Measurements from ENCODE around the gene ELF1. TPM values are rescaled to one million over a fixed set of nuclear protein-coding genes. Genes with fewer than 3 reads are reported as not detected.

The ELF1 gene
- polyA plus RNA-seq, 1 of the 3 experiments (the other 2 are of a cell fraction) = 11.1 TPM

- Histone ChIP-seq H4K20me1 (ENCODE audit: insufficient read depth) (peaks cover 19% of the 10 kb centered on the region), H2AFZ (ENCODE audit: low read depth) (no peak overlapping the region), H3F3A (replicated peaks; ENCODE audit: insufficient read depth) (no peaks in the 10 kb centered on the region), H3K4me1 (ENCODE audit: control insufficient read depth in 1 of 2, insufficient read depth in 2 of 2, low read depth in 1 of 2, low read length in 1 of 2) (no peaks in the 10 kb centered on the region; a peak in 1 of 4 replicates), H3K79me2 (ENCODE audit: insufficient read depth) (peaks cover 47% of the 10 kb centered on the region), H3K4me2 (no peak overlapping the region), H3K27ac (ENCODE audit: low read depth in 2 of 2, low read length in 1 of 2) (no peak overlapping the region), H3K9ac (no peak overlapping the region), H3K4me3 (ENCODE audit: low read depth in 2 of 2, low read length in 1 of 2) (no peak overlapping the region), H3K36me3 (replicated peaks in 1 of 2; ENCODE audit: control insufficient read depth in 1 of 2, insufficient read depth in 2 of 2, low read length in 1 of 2) (no peaks in the 10 kb centered on the region), H3K9me3 (no peaks in the 10 kb centered on the region), H3K27me3 (ENCODE audit: insufficient read depth) (no peaks in the 10 kb centered on the region), H3K9me2 (no peaks in the 10 kb centered on the region)
- WGBS (ENCODE audit: low lambda C conversion rate) = 90% methylated on average over 3 of the region's 3 CpGs
- ChIA-PET POLR2A (no interaction called here), CTCF (interaction anchor here (1.2 kb wide), 1 partner anchor 37 kb away, joined by 3 read pairs; no protein-coding TSS in a partner anchor)
- no peak for TF ChIP-seq FOXM1 (IDR thresholded peaks at IDR 0.05; ENCODE audit: low read depth)
- TF ChIP-seq CHD2 (IDR thresholded peaks at IDR 0.05; ENCODE audit: low read length, partially characterized antibody) = no peak
- no peak for TF ChIP-seq IRF3 (IDR thresholded peaks at IDR 0.05; ENCODE audit: low read depth, low read length)
- no peak for TF ChIP-seq RCOR1 (IDR thresholded peaks at IDR 0.05; ENCODE audit: low read length)
- no peak for TF ChIP-seq ZBTB33 (IDR thresholded peaks at IDR 0.05; ENCODE audit: borderline replicate concordance, low read depth)
- TF ChIP-seq RAD21 (IDR thresholded peaks at IDR 0.05; ENCODE audit: low read length) = no peak
- no peak for TF ChIP-seq ELF1 (IDR thresholded peaks at IDR 0.05)
- no peak for TF ChIP-seq NFIC (IDR thresholded peaks at IDR 0.05; ENCODE audit: borderline replicate concordance)
- no peak for TF ChIP-seq POLR2AphosphoS5 (IDR thresholded peaks at IDR 0.05; ENCODE audit: low read depth, low read length)
- TF ChIP-seq USF1 (IDR thresholded peaks at IDR 0.05; ENCODE audit: borderline replicate concordance, low read depth) = no peak
- no peak for TF ChIP-seq FOSL2 (IDR thresholded peaks at IDR 0.05; ENCODE audit: borderline replicate concordance, low read depth)
- no peak for TF ChIP-seq TCF12 (IDR thresholded peaks at IDR 0.05)
- no peak for TF ChIP-seq GABPA (IDR thresholded peaks at IDR 0.05; ENCODE audit: low read depth)
- no peak for TF ChIP-seq RFX5 (IDR thresholded peaks at IDR 0.05; ENCODE audit: low read length)
- TF ChIP-seq EP300 (IDR thresholded peaks at IDR 0.05; ENCODE audit: borderline replicate concordance in 1 of 2, low read depth in 1 of 2, low read length in 1 of 2) = no peak
- no peak for TF ChIP-seq FOXJ3 (CRISPR knock-in tag; IDR thresholded peaks at IDR 0.05)
- no peak for TF ChIP-seq REST (IDR thresholded peaks at IDR 0.05; ENCODE audit: low read depth, low read length)
- no peak for DNase-seq
Measured at GRCh38 chr13:40966298-40966697, 52.8 kb downstream of the ELF1 start.

Data from SK-N-SH (cell line).